HG03469 (cell line): ENCODE data around the gene SSH3.
A peak's percentile ranks its signal among the peaks of the same experiment; 100 is the strongest.

Experiments used
- ATAC-seq: cut with Tn5 transposase; IDR thresholded peaks from one replicate; pipeline ENCODE4 v1.9.1; 2021; ENCODE audit warnings: mild to moderate bottlenecking, moderate library complexity, moderate number of reproducible peaks; ENCODE audit not compliant: unreplicated experiment

The SSH3 gene

DNA sequence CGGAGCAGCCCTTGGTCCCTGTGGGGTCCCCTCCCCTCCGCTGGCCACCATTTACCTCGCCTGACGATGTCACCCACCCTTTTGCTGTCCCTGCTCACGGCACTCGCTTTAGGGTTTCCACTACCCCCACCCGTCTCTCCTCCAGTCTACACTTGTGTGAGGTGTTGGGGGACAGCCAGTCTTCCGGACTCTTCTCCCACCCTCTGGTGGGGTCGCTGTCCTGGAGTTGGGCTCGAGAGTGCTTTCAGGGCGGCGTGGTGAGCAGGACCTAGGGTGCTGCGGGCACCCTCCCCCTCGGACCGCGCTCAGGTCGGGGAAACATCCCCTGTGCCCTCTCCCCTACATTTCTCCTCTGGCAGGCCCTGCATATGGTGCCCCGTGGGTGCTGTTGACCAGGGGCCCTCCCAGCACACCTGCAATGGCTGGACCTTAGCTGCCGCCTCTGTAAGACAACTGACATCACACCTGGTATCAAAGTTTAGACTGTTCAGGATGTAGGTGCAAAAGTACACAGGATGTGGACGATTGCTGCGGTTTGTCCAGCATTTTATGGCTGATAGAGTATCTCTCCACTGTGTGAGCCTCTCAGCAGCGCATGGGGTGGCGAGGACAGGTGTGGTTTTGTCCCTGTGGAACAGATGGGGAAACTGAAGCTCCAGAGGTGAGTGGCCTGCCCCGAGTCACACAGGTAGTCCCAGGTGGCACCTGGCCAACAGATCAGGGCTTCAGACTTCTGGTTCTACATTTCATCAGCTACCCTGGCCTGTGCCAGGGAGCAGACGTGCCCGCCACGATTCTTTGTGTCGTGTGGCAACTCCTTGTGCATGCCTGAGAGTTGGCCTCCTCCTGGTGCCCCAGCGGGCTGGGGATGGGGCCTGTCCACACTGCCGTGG lies 35.9 kb upstream of the SSH3 start:
- ATAC-seq = no peak

- ATAC-seq = no peak
These were observed 35.0 kb upstream of the SSH3 start for GRCh38 chr11:67268081-67268961.

- no peak for ATAC-seq
These were observed 34.4 kb upstream of the SSH3 start for GRCh38 chr11:67268962-67269268.

GRCh38 chr11:67269401-67270255 lies 33.7 kb upstream of the SSH3 start:
- no peak for ATAC-seq

- ATAC-seq = no peak
These were observed 32.8 kb upstream of the SSH3 start for GRCh38 chr11:67270256-67271204.

DNA sequence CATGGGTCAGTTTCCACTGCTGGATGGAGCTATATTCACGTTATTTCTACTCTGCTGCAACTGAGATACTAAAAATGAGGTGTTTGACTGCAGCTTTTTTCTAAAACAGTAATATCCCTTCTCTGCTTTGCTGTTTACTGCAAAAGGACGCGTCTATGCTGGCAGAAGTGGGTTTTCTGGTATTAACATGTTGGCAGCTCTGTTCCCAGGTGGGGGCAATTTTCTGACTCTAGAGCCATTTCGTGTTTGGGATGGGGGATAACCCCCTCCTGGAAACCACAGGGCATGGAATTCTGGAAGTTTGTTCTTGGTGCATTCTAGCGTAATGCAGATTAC lies 32.2 kb upstream of the SSH3 start:
- no peak for ATAC-seq

- no peak for ATAC-seq
These were observed 31.6 kb upstream of the SSH3 start for GRCh38 chr11:67271541-67272284.

DNA sequence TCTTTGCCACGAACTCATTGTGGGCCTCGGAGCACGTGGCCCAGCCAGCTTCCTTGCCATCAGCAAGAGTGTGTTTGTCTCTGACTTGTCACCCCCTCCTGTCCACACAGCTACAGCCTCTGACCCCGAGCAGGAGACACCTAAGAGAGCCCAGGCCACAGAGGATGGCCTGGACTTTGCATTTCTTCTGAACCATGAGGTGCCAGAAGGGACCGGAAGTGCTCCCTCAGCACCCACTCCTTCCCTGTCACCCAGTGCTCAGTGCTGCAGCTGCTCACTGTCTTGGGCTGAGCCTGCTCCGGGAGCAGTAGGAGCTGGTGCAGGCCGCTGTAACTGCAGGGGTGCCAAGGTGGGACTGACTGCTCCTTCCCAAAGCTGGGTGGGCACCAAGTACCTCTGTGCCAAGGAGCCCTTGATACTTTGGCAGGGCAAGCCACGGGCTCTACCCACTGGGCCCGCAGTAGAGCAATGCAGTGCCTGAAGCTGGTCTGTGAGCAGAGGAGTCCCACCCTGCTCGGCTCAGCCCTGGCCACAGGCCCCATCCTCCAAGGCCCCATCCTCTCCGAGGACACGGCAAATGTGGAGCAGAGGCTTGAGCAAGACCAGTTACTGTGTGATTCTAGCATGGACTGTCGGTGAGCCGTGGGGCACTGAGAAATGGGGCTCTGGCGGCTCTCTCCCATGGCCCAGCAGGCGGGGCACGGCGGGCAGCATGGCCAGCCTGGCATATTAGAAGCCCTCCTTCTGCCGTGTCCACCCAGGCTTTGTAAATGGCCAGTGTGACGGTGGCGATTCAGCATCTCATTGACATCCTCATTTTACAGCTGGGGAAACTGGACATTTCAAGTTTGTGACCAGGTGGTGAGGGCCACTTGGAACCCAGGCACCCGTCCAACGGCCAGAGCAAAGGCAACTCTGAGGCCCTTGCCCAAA lies 30.7 kb upstream of the SSH3 start:
- no peak for ATAC-seq

DNA sequence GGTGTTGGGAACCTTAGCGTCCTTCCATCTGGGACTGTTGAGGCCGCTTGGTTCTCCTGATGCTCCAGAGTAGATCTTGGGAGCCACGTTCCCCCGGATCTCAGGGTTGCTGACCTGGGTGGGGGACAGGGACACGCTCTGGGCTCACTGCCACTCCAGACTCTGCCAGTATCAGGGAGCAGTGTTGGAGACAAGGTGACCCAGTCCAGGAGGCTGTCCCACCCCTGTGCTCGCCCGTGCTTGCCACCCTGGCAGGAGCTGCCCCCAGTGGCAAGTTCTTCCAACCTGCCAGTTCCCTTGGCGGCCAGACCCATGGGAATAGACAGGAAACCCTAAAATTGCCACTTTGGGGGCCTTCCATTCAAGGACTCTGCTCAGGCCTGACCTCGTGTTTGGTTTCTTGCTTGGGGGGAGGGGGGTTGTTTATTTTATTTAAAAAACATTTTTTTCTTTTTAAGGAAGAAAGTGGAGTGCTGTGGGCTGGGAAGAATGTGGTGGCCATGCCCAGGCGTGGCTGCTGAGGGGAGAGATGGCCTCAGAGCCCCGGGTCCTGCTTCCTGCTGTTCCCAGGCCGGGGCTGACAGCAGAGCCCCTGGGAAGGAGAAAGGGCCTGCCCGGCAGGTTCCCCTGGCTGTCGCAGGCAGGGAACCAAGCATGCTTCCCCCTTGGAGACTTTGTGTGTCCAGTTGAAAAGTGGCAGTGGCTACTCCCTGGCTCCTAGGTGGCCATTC lies 29.9 kb upstream of the SSH3 start:
- ATAC-seq = no peak

- no peak for ATAC-seq
These were observed 28.3 kb upstream of the SSH3 start for GRCh38 chr11:67274768-67275605.

GRCh38 chr11:67275606-67276409 lies 27.5 kb upstream of the SSH3 start:
- ATAC-seq = no peak

DNA sequence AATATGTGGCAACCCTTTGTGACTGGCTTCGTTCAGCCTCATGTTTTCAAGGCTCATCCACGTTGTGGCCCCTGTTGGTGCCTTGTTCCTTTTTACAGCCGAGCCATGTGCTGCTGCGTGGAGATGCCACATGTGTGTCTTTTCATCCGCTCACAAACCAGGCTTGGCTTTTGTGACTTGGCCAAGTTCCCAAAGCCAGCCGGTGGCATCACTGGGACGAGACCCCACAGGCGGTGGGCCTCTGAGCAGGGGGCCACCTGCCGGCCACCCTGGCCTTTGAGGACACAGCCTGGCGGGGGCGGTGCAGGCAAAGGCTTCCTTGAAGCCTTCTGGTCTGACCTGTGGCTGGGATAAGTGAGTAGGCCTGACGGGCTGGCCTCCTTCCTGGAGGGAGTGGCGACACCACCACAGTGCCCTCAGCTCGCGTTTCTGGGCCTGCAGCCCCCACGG lies 26.5 kb upstream of the SSH3 start:
- ATAC-seq = no peak

DNA sequence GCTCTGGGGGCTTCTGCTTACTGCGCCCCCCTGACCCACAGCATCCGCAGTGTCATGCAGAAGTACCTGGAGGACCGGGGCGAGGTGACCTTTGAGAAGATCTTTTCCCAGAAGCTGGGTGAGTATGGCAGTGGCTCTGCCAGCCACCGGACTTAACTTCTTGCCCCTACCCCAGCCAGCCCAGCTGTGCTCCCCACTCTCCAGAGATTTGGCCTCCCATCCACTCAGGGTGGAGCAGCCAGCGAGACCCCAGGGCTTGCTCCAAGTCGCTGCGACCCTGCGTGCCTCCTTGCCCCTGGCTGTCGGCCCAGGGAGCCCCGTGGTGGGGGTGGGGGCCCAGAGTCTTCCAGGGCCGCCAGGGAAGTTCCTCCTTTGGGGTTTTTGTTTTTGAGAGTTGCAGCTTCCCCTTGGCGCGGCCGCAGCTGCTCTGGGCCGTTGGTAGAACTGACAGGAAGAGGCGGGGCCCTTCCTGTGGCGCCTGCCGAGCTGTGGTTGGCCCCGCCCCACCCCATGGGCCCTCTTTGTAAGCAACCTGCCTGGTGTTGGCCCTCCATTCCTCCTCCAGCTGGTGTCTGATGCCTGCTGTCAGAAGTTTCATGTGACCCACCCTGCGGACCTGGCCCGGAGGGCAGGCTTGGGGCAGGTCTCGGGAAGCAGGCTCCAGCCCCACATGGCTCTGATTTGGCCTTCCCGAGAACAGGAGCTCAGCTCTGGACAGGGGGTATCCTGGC lies 25.9 kb upstream of the SSH3 start:
- peak; percentile 38 for ATAC-seq

- no peak for ATAC-seq
These were observed 25.0 kb upstream of the SSH3 start for GRCh38 chr11:67278135-67278938.
